ENCODE results near the gene CBX4. TPM values are rescaled to one million over a fixed set of nuclear protein-coding genes. Genes with fewer than 3 reads are reported as not detected.

The CBX4 gene
- total RNA-seq, 2 experiments from 2014 or later = 35.0 TPM

DNA sequence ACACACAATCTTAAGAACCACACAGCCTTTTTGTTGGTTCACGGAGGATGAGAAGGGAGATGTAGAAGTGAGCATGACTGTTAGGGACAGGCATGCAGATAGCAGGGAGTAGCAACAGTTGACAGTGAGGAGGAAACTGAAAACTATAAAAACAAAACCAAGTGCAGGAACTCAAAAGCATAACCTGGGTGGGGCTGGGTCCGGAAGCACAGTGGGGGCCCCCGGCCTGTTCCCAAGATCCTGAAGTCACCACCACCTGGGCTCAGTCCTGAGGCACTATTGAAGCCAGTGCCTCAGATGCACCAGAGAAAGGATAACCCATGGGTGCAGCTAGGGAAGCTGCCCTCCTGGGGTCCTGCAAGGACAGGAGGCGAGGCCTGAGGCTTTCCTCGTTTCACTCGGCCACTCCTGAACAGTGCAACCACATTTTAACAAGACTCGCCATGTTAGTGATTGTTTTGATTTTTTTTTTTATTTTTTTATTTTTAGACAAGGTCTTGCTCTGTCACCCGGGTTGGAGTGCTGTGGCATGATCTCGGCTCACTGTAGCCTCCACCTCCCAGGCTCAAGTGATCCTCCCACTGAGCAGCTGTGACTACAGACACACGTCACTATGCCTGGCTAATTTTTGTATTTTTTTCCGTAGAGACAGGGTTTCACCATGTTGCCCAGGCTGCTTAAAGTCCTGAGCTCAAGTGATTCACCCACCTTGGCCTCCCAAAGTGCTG is 27.7 kb upstream of the CBX4 start:
- CTCF ChIA-PET = interaction anchor here (1.1 kb wide), 1 partner anchor 21 kb away, joined by 3 read pairs; no protein-coding TSS in a partner anchor
- POLR2A ChIA-PET = no interaction called here

GRCh38 chr17:79865351-79866210 is 26.3 kb upstream of the CBX4 start:
- ChIA-PET CTCF (interaction anchor here (1.1 kb wide), 1 partner anchor 14 kb away, joined by 3 read pairs; no protein-coding TSS in a partner anchor), POLR2A (no interaction called here)
- H3K27ac Mint-ChIP-seq = no peak overlapping the region
- no peak for DNase-seq
- peaks cover 5% of the 10 kb centered on the region for H3K4me1 Mint-ChIP-seq
- no peaks in the 10 kb centered on the region for H3K9me3 Mint-ChIP-seq
- peaks cover 11% of the 10 kb centered on the region for H3K27me3 Mint-ChIP-seq
- no peak overlapping the region for H3K4me3 Mint-ChIP-seq
- H3K36me3 Mint-ChIP-seq (ENCODE audit: low read depth) = no peaks in the 10 kb centered on the region

More for the DNA sequence above, 27.7 kb upstream of the CBX4 start:
- Mint-ChIP-seq H3K4me1 (peaks cover 6% of the 10 kb centered on the region), H3K27ac (peak overlapping the region; percentile 84), H3K4me3 (no peak overlapping the region), H3K36me3 (ENCODE audit: low read depth) (no peaks in the 10 kb centered on the region), H3K9me3 (no peaks in the 10 kb centered on the region), H3K27me3 (peaks cover 11% of the 10 kb centered on the region)
- no peak for DNase-seq

DNA sequence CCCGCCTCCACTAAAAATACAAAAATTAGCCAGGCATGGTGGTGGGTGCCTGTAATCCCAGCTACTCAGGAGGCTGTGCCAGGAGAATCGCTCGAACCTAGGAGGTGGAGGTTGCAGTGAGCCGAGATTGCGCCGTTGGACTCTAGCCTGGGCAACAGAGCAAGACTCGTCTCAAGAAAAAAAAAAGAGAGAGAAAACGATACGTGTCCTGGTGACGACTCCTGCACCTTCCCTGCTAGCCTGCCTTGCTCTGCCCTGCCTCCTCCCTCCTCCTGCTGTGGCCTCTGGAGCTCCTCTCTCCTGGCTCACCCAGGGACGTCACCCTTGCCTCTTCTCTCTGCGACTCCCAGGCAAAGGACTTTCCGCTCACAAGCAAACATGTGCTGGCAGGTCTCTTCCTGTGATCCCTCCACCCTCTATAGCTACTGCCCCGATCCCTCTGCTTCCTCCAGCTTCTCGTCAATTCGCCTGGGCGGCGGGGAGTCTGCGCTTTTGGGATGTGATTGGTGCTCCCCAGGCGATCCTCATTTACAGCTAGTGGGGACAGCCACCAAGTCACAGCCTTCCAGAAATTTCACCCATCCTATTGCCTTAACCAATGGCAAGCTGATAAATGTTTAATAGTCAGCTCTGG is 25.5 kb upstream of the CBX4 start:
- Mint-ChIP-seq H3K4me3 (no peak overlapping the region), H3K27me3 (peaks cover 11% of the 10 kb centered on the region), H3K36me3 (ENCODE audit: low read depth) (no peaks in the 10 kb centered on the region), H3K27ac (no peak overlapping the region), H3K4me1 (peaks cover 5% of the 10 kb centered on the region), H3K9me3 (no peaks in the 10 kb centered on the region)
- CTCF ChIA-PET = interaction anchor here (0.6 to 1.1 kb wide), 2 partner anchors 15 to 79 kb away, joined by 3 to 4 read pairs; no protein-coding TSS in a partner anchor
- no peak for DNase-seq
- POLR2A ChIA-PET = no interaction called here

DNA sequence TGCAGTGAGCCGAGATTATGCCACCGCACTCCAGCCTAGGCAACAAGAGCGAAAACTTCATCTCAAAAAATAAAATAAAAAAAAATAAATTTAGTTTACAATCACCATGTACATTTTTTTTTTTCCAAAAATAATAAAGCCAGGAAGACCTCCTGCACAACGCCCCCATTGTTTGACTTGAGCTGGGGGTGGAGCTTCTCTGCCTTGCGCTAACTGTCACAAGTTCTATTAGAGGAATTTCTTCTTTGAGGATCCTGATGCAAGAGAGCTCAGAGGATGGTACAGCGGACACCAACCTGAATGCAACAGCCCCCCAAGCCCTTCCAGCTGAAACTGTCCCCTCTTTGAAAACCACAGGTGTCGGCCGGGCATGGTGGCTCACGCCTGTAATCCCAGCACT is 24.9 kb upstream of the CBX4 start:
- H3K4me3 Mint-ChIP-seq = no peak overlapping the region
- ChIA-PET CTCF (interaction anchor here (0.6 kb wide), 1 partner anchor 80 kb away, joined by 4 read pairs; no protein-coding TSS in a partner anchor), POLR2A (no interaction called here)
- H3K9me3 Mint-ChIP-seq = no peaks in the 10 kb centered on the region
- no peak for DNase-seq
- no peak overlapping the region for H3K27ac Mint-ChIP-seq
- H3K4me1 Mint-ChIP-seq = peaks cover 5% of the 10 kb centered on the region
- no peaks in the 10 kb centered on the region for H3K36me3 Mint-ChIP-seq (ENCODE audit: low read depth)
- peaks cover 11% of the 10 kb centered on the region for H3K27me3 Mint-ChIP-seq

DNA sequence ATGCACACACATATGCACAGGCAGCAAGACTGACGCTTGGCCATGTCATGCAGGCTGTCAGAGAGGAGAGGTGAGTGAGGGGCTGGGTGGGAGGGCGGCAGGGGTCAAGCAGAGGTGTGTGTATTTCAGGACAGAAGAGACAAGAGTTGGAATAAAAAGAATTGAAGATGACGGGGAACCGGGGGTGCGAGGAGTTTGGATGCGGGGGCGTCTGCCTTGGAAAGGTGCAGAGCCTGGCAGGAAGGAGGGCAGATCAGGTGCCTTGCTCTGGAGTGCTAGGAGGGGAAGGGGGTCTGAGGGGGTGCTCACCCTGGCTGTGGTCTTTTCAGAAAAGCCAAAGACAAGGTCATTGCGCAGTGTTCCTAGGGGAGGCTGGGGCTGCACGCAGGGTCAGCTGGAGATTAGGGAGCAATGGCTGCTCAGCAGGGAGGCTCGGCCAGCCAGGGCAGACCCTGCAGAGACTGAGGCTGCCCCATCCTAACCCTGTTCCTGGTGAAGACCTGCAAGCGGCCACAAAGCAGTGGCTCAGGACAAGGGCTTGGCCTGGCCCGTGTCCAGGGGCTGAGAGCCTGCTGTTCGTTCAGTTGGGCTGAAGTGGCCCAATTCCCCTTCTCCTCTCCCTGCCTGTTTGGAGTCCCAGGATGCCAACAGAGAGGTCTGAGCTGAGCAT is 23.7 kb upstream of the CBX4 start:
- POLR2A ChIA-PET = no interaction called here
- peaks cover 5% of the 10 kb centered on the region for H3K4me1 Mint-ChIP-seq
- H3K4me3 Mint-ChIP-seq = no peak overlapping the region
- CTCF ChIA-PET = no interaction called here
- H3K27me3 Mint-ChIP-seq = peaks cover 11% of the 10 kb centered on the region
- no peaks in the 10 kb centered on the region for H3K9me3 Mint-ChIP-seq
- DNase-seq = no peak
- no peak overlapping the region for H3K27ac Mint-ChIP-seq
- H3K36me3 Mint-ChIP-seq (ENCODE audit: low read depth) = no peaks in the 10 kb centered on the region

- no peaks in the 10 kb centered on the region for H3K9me3 Mint-ChIP-seq
- no peak overlapping the region for H3K27ac Mint-ChIP-seq
- H3K36me3 Mint-ChIP-seq (ENCODE audit: low read depth) = no peaks in the 10 kb centered on the region
- no peak for DNase-seq
- H3K4me3 Mint-ChIP-seq = no peak overlapping the region
- CTCF ChIA-PET = interaction anchor here (1.2 kb wide), 1 partner anchor 11 kb away, joined by 3 read pairs; no protein-coding TSS in a partner anchor
- POLR2A ChIA-PET = no interaction called here
- H3K4me1 Mint-ChIP-seq = peaks cover 4% of the 10 kb centered on the region
- H3K27me3 Mint-ChIP-seq = peaks cover 11% of the 10 kb centered on the region
These were observed 23.0 kb upstream of the CBX4 start for GRCh38 chr17:79862238-79862637.

- Mint-ChIP-seq H3K9me3 (no peaks in the 10 kb centered on the region), H3K4me3 (no peak overlapping the region), H3K36me3 (ENCODE audit: low read depth) (no peaks in the 10 kb centered on the region), H3K27me3 (peaks cover 10% of the 10 kb centered on the region), H3K4me1 (peaks cover under 1% of the 10 kb centered on the region), H3K27ac (no peak overlapping the region)
- DNase-seq = no peak
- ChIA-PET POLR2A (no interaction called here), CTCF (interaction anchor here (1.2 kb wide), 1 partner anchor 12 kb away, joined by 3 read pairs; no protein-coding TSS in a partner anchor)
These were observed 22.4 kb upstream of the CBX4 start for GRCh38 chr17:79861413-79862216.

DNA sequence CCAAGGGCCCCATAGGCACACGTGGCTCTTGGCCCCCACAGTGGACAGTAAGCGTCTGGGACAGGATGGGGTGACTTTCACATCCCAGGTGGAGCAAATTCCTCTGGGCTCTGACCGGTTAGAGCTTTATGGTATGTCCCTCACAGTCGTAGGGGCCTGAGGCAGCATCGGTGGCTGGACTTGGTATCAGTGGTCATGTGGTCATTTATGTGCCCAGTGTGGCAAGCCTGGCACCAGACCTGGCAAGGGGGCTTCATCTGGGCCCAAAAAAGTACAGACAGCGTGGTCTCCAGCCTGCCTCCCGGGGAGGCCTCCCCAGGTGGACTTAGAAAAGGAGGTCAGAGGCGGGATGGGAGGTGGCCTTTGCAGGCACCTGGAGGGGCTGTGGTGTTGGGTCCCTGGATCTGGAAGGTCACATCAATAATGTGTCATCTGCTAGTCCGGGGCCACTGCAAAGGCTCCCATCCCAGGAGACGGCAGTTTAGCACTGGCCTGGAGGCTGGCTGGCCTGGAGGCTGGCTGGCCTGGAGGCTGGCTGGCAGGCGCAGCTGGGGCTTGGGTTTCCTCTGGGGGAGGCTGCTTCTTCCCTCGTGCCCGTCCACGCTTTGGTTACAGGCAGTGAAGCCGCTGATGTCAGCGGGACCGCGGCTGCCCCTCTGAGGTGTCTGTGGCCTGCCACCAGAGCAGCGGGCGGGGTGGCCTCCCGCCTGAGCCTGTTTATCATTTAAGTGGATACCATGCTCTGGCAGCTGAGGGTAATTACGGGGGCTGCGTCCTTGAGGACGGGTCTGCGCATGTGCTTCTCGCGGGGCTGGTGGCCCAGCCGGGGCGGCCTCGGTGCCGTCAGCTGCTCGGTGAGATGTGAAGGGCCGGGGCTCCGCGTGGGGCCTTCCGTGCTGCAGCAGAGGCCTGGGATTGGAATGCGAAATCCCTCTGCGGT is 20.7 kb upstream of the CBX4 start:
- no peaks in the 10 kb centered on the region for H3K9me3 Mint-ChIP-seq
- H3K4me1 Mint-ChIP-seq = no peaks in the 10 kb centered on the region
- H3K27me3 Mint-ChIP-seq = peaks cover 9% of the 10 kb centered on the region
- H3K36me3 Mint-ChIP-seq (ENCODE audit: low read depth) = no peaks in the 10 kb centered on the region
- no peak overlapping the region for H3K4me3 Mint-ChIP-seq
- POLR2A ChIA-PET = no interaction called here
- DNase-seq = no peak
- H3K27ac Mint-ChIP-seq = no peak overlapping the region
- CTCF ChIA-PET = interaction anchor here (1.2 to 1.3 kb wide), 2 partner anchors 12 to 15 kb away, joined by 3 read pairs; no protein-coding TSS in a partner anchor

- Mint-ChIP-seq H3K27ac (no peak overlapping the region), H3K4me3 (no peak overlapping the region), H3K27me3 (no peaks in the 10 kb centered on the region), H3K36me3 (ENCODE audit: low read depth) (no peaks in the 10 kb centered on the region), H3K4me1 (peaks cover 5% of the 10 kb centered on the region), H3K9me3 (no peaks in the 10 kb centered on the region)
- DNase-seq = no peak
- ChIA-PET POLR2A (no interaction called here), CTCF (no interaction called here)
These were observed 17.9 kb upstream of the CBX4 start for GRCh38 chr17:79857095-79857494.

DNA sequence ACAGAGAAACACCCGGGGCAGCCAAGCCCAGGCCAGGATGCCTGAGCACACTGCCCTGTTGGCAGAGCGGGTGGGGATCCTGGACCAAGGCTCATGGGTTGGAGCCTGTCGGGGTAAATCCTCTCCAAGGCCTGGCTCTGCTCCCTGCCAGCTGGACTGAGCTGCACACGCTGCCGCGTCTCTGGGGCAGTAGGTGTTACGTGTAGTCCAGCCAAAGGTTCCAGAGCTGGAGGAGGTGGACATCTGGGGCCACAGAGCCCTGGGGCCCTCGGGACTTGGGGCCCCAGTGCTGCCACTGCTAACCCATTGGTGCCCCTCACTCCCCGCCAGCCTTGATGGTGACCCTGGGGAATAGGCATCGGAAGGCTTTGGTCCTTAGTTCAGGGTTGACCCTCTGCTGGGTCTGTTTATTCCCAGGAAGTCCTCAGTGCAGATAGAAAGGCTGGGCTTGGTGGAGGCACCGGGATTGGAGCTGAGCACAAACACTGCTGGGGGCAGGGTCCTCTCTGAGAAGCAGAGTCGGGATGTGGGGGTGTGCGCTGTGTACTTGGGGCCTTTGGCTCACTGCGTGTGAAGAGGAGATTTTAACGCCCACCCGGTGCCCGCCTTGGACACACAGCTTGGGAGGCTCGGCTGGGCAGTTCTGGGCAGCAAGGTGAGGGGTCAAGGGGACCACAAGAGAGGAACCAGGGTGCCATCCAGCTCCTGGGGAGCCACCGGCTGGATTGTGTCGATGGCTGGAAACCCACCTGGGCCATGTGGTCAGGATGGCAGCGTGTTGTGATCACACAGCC is 16.3 kb upstream of the CBX4 start:
- DNase-seq = no peak
- Mint-ChIP-seq H3K9me3 (no peaks in the 10 kb centered on the region), H3K27me3 (peaks cover under 1% of the 10 kb centered on the region), H3K4me3 (no peak overlapping the region), H3K4me1 (peaks cover 6% of the 10 kb centered on the region), H3K27ac (no peak overlapping the region), H3K36me3 (ENCODE audit: low read depth) (no peaks in the 10 kb centered on the region)
- ChIA-PET POLR2A (no interaction called here), CTCF (interaction anchor here (0.6 to 1.0 kb wide), 3 partner anchors 19 to 405 kb away, joined by 3 read pairs; partner anchors contain the start of gene RNF213)
